Neural progenitor cell (in vitro differentiated cells): ENCODE measurements around the gene SPATA31A6.
"Not testable (repeated sequence)": the region's sequence is repeated elsewhere in the genome, so short reads cannot be mapped to it uniquely, and the experiment has no call there.

Experiments used
- EZH2 ChIP-seq: fragments of 200-600 bp; sonication (generic); IDR thresholded peaks from 2 replicates; pipeline ENCODE4 v1.6.1; 2017; ENCODE audit warnings: antibody characterized with exemption, mild to moderate bottlenecking, moderate library complexity
- EZH2phosphoT487 ChIP-seq: fragments of 200-600 bp; sonication (generic); IDR thresholded peaks from 2 replicates; pipeline ENCODE4 v1.6.1; 2017; ENCODE audit warnings: antibody characterized with exemption
- TF ChIP-seq, protein P1 (sequence below): fragments of 200-600 bp; sonication (generic); IDR thresholded peaks from 2 replicates; pipeline ENCODE4 v1.5.1; 2017; ENCODE audit warnings: antibody characterized with exemption, mild to moderate bottlenecking

DNA sequence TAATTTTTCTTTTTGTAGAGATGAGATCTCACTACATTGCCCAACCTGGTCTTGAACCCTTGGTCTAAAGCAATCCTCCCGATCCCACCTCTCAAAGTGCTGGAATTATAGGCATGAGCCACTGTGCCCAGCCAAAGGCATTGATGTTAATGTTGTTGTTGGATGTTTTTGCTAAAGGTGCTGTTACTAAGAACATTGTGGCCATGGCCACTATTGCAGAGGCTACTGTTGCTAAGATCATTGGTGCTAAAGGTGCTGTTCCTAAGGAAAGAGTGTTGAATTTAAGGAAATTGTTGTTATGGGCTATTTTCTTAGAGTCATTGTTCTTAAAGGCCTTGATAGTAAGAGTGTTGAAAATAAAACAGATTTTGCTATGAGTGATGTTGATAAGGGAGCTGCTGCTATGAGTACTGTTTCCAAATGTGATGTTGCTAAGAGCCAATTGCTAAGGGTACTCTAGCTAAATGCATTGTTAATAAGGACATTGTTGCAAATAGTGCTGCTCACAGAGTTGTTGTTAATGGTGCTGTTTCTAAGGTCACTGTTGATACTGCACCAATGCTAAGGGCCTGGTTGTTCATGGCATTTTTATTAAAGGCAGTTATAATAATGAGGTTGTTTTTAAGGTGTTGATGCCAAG is 52.0 kb downstream of the SPATA31A6 start:
- TF ChIP-seq, protein P1, sequence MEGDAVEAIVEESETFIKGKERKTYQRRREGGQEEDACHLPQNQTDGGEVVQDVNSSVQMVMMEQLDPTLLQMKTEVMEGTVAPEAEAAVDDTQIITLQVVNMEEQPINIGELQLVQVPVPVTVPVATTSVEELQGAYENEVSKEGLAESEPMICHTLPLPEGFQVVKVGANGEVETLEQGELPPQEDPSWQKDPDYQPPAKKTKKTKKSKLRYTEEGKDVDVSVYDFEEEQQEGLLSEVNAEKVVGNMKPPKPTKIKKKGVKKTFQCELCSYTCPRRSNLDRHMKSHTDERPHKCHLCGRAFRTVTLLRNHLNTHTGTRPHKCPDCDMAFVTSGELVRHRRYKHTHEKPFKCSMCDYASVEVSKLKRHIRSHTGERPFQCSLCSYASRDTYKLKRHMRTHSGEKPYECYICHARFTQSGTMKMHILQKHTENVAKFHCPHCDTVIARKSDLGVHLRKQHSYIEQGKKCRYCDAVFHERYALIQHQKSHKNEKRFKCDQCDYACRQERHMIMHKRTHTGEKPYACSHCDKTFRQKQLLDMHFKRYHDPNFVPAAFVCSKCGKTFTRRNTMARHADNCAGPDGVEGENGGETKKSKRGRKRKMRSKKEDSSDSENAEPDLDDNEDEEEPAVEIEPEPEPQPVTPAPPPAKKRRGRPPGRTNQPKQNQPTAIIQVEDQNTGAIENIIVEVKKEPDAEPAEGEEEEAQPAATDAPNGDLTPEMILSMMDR = not testable (repeated sequence)
- not testable (repeated sequence) for TF ChIP-seq EZH2, EZH2phosphoT487
